ENCODE measurements around the gene CD82.
"Not testable (repeated sequence)": the region's sequence is repeated elsewhere in the genome, so short reads cannot be mapped to it uniquely, and the experiment has no call there.

Gene CD82

DNA sequence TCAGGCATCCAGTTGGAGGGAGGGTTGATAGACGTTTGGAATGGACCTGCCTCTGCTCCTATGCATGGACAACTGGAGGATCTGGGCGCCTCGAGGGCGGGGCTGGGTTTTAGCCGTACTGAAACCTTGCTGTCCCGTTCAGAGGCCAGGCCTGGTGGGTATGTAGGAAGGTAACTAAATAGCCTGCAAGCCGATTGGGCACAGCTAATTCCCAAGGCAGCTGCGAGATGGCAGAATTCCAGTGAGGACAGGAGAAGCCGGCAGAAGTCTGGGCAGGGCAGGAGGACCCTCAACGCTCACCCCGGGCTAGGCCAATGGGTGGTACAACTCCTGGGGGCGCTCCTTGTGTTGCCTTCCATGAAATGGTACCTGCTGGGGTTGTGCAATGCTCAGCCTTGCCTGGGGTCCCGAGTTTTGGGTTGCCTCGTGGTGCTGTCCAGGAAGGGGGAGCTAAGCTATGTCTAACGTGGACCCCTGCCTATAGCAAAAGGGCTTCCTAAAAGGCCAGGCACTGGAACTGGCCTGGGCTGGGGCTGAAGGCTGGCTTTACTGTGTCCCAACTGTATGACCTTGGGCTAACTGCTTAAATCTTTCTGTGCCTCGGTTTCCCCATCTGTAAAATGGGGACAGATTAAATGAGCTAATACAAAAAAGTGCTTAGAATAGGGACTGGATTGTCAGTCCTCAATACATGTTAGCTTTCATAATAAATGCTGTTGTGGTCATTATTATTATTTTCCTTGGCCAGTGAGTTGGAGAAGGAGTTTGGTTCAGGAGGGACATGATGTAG lies 30.1 kb upstream of the CD82 start:
- TF ChIP-seq, protein P1, sequence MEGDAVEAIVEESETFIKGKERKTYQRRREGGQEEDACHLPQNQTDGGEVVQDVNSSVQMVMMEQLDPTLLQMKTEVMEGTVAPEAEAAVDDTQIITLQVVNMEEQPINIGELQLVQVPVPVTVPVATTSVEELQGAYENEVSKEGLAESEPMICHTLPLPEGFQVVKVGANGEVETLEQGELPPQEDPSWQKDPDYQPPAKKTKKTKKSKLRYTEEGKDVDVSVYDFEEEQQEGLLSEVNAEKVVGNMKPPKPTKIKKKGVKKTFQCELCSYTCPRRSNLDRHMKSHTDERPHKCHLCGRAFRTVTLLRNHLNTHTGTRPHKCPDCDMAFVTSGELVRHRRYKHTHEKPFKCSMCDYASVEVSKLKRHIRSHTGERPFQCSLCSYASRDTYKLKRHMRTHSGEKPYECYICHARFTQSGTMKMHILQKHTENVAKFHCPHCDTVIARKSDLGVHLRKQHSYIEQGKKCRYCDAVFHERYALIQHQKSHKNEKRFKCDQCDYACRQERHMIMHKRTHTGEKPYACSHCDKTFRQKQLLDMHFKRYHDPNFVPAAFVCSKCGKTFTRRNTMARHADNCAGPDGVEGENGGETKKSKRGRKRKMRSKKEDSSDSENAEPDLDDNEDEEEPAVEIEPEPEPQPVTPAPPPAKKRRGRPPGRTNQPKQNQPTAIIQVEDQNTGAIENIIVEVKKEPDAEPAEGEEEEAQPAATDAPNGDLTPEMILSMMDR (conservative IDR thresholded peaks at IDR 0.05), result no peak
- TF ChIP-seq ZFX (IDR thresholded peaks at IDR 0.05), result no peak
- H3K27ac ChIP-seq, result no peak overlapping the region

GRCh38 chr11:44536788-44537516 lies 28.5 kb upstream of the CD82 start:
- no peak for TF ChIP-seq ZFX (IDR thresholded peaks at IDR 0.05)
- TF ChIP-seq, protein P1 (conservative IDR thresholded peaks at IDR 0.05), result no peak
- no peak overlapping the region for H3K27ac ChIP-seq

DNA sequence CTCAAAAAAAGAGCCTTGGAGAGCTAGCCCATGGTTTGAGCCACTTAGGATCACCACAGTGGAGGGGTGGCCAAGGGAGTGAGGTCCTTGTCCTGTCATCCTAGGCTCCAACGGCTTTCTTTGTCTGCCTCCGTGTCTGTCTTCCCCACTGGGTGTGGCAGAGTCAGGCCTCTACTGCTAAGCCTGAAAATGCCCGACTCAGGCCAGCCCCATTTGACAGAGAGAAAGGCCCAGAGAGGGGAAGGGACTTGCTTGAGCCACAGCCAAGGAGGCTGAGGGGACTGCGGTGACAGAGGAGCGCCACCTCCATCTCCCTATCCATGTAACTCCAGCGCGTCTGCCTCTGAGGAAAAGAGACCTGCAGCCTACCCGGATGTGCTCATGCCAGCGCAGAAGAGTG lies 27.8 kb upstream of the CD82 start:
- no peak for TF ChIP-seq ZFX (IDR thresholded peaks at IDR 0.05)
- TF ChIP-seq, protein P1 (conservative IDR thresholded peaks at IDR 0.05), result no peak
- no peak overlapping the region for H3K27ac ChIP-seq

GRCh38 chr11:44538375-44539054 lies 26.9 kb upstream of the CD82 start:
- no peak for TF ChIP-seq ZFX (IDR thresholded peaks at IDR 0.05)
- TF ChIP-seq, protein P1 (conservative IDR thresholded peaks at IDR 0.05), result peak; percentile 94
- H3K27ac ChIP-seq, result no peak overlapping the region

GRCh38 chr11:44539971-44540370 lies 25.5 kb upstream of the CD82 start:
- no peak overlapping the region for H3K27ac ChIP-seq
- TF ChIP-seq, protein P1 (conservative IDR thresholded peaks at IDR 0.05), result no peak
- TF ChIP-seq ZFX (IDR thresholded peaks at IDR 0.05), result no peak

- TF ChIP-seq, protein P1 (conservative IDR thresholded peaks at IDR 0.05), result no peak
- TF ChIP-seq ZFX (IDR thresholded peaks at IDR 0.05), result no peak
- no peak overlapping the region for H3K27ac ChIP-seq
These were observed 24.8 kb upstream of the CD82 start for GRCh38 chr11:44540667-44541066.

DNA sequence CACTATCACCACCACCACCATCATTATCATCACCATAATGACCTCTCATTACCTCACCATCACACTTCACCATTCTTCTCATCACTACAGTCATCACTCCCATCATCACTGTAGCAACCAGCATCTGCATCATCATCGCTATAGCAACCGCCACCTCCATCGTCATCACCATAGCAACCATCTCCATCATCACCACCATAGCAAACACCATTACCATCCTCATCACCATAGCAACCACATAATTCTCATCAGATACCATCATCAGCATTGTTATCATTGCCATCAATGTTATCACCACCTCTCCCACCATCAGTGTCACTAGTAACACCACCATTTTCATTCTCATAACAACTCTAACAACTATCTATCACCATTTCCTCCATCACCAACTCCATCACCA lies 23.1 kb upstream of the CD82 start:
- H3K27ac ChIP-seq, result no peak overlapping the region
- TF ChIP-seq, protein P1 (conservative IDR thresholded peaks at IDR 0.05), result no peak
- no peak for TF ChIP-seq ZFX (IDR thresholded peaks at IDR 0.05)

DNA sequence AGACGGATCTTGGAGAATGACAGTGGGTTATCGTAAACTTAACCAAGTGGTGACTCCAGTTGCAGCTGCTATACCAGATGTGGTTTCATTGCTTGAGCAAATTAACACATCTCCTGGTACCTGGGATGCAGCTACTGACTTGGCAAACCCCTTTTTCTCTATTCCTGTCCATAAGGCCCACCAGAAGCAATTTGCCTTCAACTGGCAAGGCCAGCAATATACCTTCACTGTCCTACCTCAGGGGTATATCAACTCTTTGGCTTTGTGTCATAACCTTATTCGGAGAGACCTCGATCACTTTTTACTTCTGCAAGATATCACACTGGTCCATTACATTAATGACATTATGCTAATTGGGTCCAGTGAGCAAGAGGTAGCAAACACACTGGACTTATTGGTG lies 18.5 kb upstream of the CD82 start:
- H3K27ac ChIP-seq, result not testable (repeated sequence)

DNA sequence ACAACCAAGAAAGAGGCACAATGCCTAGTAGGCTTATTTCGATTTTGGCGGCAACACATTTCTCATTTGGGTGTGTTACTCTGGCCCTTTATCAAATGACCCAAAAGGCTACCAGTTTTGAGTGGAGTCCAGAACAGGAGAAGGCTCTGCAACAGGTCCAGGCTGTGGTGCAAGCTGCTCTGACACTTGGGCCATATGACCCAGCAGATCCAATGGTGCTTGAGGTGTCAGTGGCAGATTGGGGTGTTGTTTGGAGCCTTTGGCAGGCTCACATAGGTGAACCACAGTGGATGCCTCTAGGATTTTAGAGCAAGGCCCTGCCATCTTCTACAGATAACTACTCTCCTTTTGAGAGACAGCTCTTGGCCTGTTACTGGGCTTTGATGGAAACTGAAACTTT lies 17.9 kb upstream of the CD82 start:
- H3K27ac ChIP-seq, result not testable (repeated sequence)
